Neural progenitor cell (in vitro differentiated cells): ENCODE results near the gene ARRDC3. TPM values are rescaled to one million over a fixed set of nuclear protein-coding genes. Genes with fewer than 3 reads are reported as not detected.

Experiments used
- DNase-seq: peaks from one replicate; pipeline ENCODE4 v3.0.0-alpha.2; 2016; ENCODE audit warnings: low spot score
- H2AFZ ChIP-seq: fragments of 200-600 bp; sonication (generic); replicated peaks from 2 replicates; pipeline ENCODE4 v1.6.1; 2016; ENCODE audit warnings: antibody characterized with exemption
- H3F3A ChIP-seq: fragments of 200-600 bp; sonication (generic); 2 replicates; pipeline ENCODE4 v1.6.1; 2016; ENCODE audit warnings: antibody characterized with exemption, low read depth
- H3K27ac ChIP-seq: fragments of 200-600 bp; sonication (generic); 2 replicates; pipeline ENCODE4 v1.5.1; 2016; ENCODE audit warnings: mild to moderate bottlenecking
- H3K27me3 ChIP-seq: fragments of 200-600 bp; sonication (generic); 2 replicates; pipeline ENCODE4 v1.6.1; 2016; ENCODE audit warnings: mild to moderate bottlenecking, moderate library complexity
- H3K36me3 ChIP-seq: fragments of 200-600 bp; sonication (generic); 2 replicates; pipeline ENCODE4 v1.5.1; 2016
- H3K4me1 ChIP-seq: fragments of 200-600 bp; sonication (generic); 2 replicates; pipeline ENCODE4 v1.6.1; 2016; ENCODE audit warnings: mixed run types
- H3K4me2 ChIP-seq: fragments of 200-600 bp; sonication (generic); 2 replicates; pipeline ENCODE4 v1.6.1; 2016
- H3K4me3 ChIP-seq: fragments of 200-600 bp; sonication (generic); 2 replicates; pipeline ENCODE4 v1.5.1; 2016
- H3K79me2 ChIP-seq: fragments of 200-600 bp; sonication (generic); 2 replicates; pipeline ENCODE4 v1.6.1; 2016; ENCODE audit warnings: low read depth
- H3K9ac ChIP-seq: fragments of 200-600 bp; sonication (generic); 2 replicates; pipeline ENCODE4 v1.6.1; 2016
- H3K9me3 ChIP-seq: fragments of 200-600 bp; sonication (generic); 2 replicates; pipeline ENCODE4 v1.5.1; 2016; ENCODE audit warnings: low read depth
- H4K20me1 ChIP-seq: fragments of 200-600 bp; sonication (generic); 2 replicates; pipeline ENCODE4 v1.6.1; 2016; ENCODE audit warnings: low read depth
- H3K27ac Mint-ChIP-seq: 3 replicates; pipeline ENCODE4 v1.8.0; 2021; ENCODE audit warnings: mixed read lengths
- H3K27me3 Mint-ChIP-seq: 2 replicates; pipeline ENCODE4 v1.8.0; 2022; ENCODE audit warnings: low read depth, mild to moderate bottlenecking, inconsistent platforms, moderate library complexity, mixed read lengths; ENCODE audit not compliant: insufficient read depth
- H3K36me3 Mint-ChIP-seq: 3 replicates; pipeline ENCODE4 v1.8.0; 2021; ENCODE audit warnings: mixed read lengths
- H3K4me1 Mint-ChIP-seq: 3 replicates; pipeline ENCODE4 v1.8.0; 2021; ENCODE audit warnings: mixed read lengths
- H3K4me3 Mint-ChIP-seq: 3 replicates; pipeline ENCODE4 v1.8.0; 2021; ENCODE audit warnings: mild to moderate bottlenecking, moderate library complexity, mixed read lengths
- H3K9me3 Mint-ChIP-seq: 3 replicates; pipeline ENCODE4 v1.8.0; 2020; ENCODE audit warnings: mixed read lengths
- EZH2 ChIP-seq: fragments of 200-600 bp; sonication (generic); IDR thresholded peaks from 2 replicates; pipeline ENCODE4 v1.6.1; 2017; ENCODE audit warnings: antibody characterized with exemption, mild to moderate bottlenecking, moderate library complexity
- EZH2phosphoT487 ChIP-seq: fragments of 200-600 bp; sonication (generic); IDR thresholded peaks from 2 replicates; pipeline ENCODE4 v1.6.1; 2017; ENCODE audit warnings: antibody characterized with exemption
- total RNA-seq: library from RNA; depleted of rRNA; stranded (reverse); fragments of >200 nt; gene quantifications from 2 replicates; pipeline ENCODE4 v1.2.3, GENCODE V29; 2015; ENCODE audit warnings: low replicate concordance
- TF ChIP-seq, protein P1 (sequence below): fragments of 200-600 bp; sonication (generic); IDR thresholded peaks from 2 replicates; pipeline ENCODE4 v1.5.1; 2017; ENCODE audit warnings: antibody characterized with exemption, mild to moderate bottlenecking

The ARRDC3 gene
- total RNA-seq, 1 donor from 2014 or later = 126 TPM

- no peak for TF ChIP-seq EZH2
- TF ChIP-seq EZH2phosphoT487 = no peak
- TF ChIP-seq, protein P1, sequence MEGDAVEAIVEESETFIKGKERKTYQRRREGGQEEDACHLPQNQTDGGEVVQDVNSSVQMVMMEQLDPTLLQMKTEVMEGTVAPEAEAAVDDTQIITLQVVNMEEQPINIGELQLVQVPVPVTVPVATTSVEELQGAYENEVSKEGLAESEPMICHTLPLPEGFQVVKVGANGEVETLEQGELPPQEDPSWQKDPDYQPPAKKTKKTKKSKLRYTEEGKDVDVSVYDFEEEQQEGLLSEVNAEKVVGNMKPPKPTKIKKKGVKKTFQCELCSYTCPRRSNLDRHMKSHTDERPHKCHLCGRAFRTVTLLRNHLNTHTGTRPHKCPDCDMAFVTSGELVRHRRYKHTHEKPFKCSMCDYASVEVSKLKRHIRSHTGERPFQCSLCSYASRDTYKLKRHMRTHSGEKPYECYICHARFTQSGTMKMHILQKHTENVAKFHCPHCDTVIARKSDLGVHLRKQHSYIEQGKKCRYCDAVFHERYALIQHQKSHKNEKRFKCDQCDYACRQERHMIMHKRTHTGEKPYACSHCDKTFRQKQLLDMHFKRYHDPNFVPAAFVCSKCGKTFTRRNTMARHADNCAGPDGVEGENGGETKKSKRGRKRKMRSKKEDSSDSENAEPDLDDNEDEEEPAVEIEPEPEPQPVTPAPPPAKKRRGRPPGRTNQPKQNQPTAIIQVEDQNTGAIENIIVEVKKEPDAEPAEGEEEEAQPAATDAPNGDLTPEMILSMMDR = no peak
- Mint-ChIP-seq H3K27me3 (peaks cover 2% of the 10 kb centered on the region), H3K27ac (no peak overlapping the region), H3K4me3 (no peak overlapping the region), H3K4me1 (no peaks in the 10 kb centered on the region), H3K36me3 (peaks cover 2% of the 10 kb centered on the region), H3K9me3 (no peaks in the 10 kb centered on the region)
- Histone ChIP-seq H3K27me3 (no peaks in the 10 kb centered on the region), H4K20me1 (no peaks in the 10 kb centered on the region), H3K4me2 (no peak overlapping the region), H3K4me3 (no peak overlapping the region), H3K27ac (no peak overlapping the region), H3K4me1 (peaks cover 9% of the 10 kb centered on the region), H3K9me3 (no peaks in the 10 kb centered on the region), H3K79me2 (no peaks in the 10 kb centered on the region), H3K9ac (no peak overlapping the region), H2AFZ (no peak overlapping the region), H3K36me3 (no peaks in the 10 kb centered on the region), H3F3A (no peaks in the 10 kb centered on the region)
- no peak for DNase-seq
Measured at GRCh38 chr5:91407204-91407603, 24.1 kb upstream of the ARRDC3 start.

GRCh38 chr5:91403438-91403837 lies 20.3 kb upstream of the ARRDC3 start:
- no peak for TF ChIP-seq EZH2
- no peak for TF ChIP-seq EZH2phosphoT487
- TF ChIP-seq, protein P1 = no peak
- no peaks in the 10 kb centered on the region for H3K9me3 Mint-ChIP-seq
- H3K27me3 ChIP-seq = no peaks in the 10 kb centered on the region
- no peak overlapping the region for H3K4me3 ChIP-seq
- H3K4me2 ChIP-seq = no peak overlapping the region
- H3K9me3 ChIP-seq = no peaks in the 10 kb centered on the region
- H3K27ac Mint-ChIP-seq = no peak overlapping the region
- no peak overlapping the region for H3K4me3 Mint-ChIP-seq
- H3K27me3 Mint-ChIP-seq = peaks cover 2% of the 10 kb centered on the region
- H3K36me3 ChIP-seq = no peaks in the 10 kb centered on the region
- H3K9ac ChIP-seq = no peak overlapping the region
- H3K36me3 Mint-ChIP-seq = peaks cover 2% of the 10 kb centered on the region
- no peaks in the 10 kb centered on the region for H3K79me2 ChIP-seq
- no peak overlapping the region for H3K27ac ChIP-seq
- H3K4me1 ChIP-seq = peaks cover 9% of the 10 kb centered on the region
- no peaks in the 10 kb centered on the region for H3F3A ChIP-seq
- H4K20me1 ChIP-seq = no peaks in the 10 kb centered on the region
- no peaks in the 10 kb centered on the region for H3K4me1 Mint-ChIP-seq
- no peak for DNase-seq
- H2AFZ ChIP-seq = no peak overlapping the region

GRCh38 chr5:91401175-91401574 lies 18.1 kb upstream of the ARRDC3 start:
- peaks cover 3% of the 10 kb centered on the region for H3K36me3 Mint-ChIP-seq
- no peaks in the 10 kb centered on the region for H3K27me3 ChIP-seq
- H3K9me3 Mint-ChIP-seq = no peaks in the 10 kb centered on the region
- DNase-seq = no peak
- no peak overlapping the region for H3K27ac ChIP-seq
- no peak overlapping the region for H3K4me3 Mint-ChIP-seq
- H3K9me3 ChIP-seq = no peaks in the 10 kb centered on the region
- H4K20me1 ChIP-seq = no peaks in the 10 kb centered on the region
- H3K4me1 Mint-ChIP-seq = peaks cover 2% of the 10 kb centered on the region
- H3K9ac ChIP-seq = no peak overlapping the region
- H3K27ac Mint-ChIP-seq = no peak overlapping the region
- peaks cover 18% of the 10 kb centered on the region for H3K4me1 ChIP-seq
- H3F3A ChIP-seq = peaks cover 7% of the 10 kb centered on the region
- H3K36me3 ChIP-seq = no peaks in the 10 kb centered on the region
- no peak overlapping the region for H3K4me2 ChIP-seq
- H2AFZ ChIP-seq = no peak overlapping the region
- no peak overlapping the region for H3K4me3 ChIP-seq
- no peaks in the 10 kb centered on the region for H3K79me2 ChIP-seq
- TF ChIP-seq EZH2 (no peak), EZH2phosphoT487 (no peak)
- TF ChIP-seq, protein P1 = no peak
- H3K27me3 Mint-ChIP-seq = peaks cover 2% of the 10 kb centered on the region
